ENCODE measurements around the gene PRKAR1B. TPM values are rescaled to one million over a fixed set of nuclear protein-coding genes. Genes with fewer than 3 reads are reported as not detected.

The PRKAR1B gene
- polyA plus RNA-seq, 1 of the 3 experiments (the other 2 are of a cell fraction): 63.7 TPM

GRCh38 chr7:730501-731439 is 3.7 kb upstream of the PRKAR1B start:
- Histone ChIP-seq H4K20me1 (ENCODE audit: insufficient read depth) (no peaks in the 10 kb centered on the region), H3K9me3 (peaks cover 10% of the 10 kb centered on the region; the same call in 1 of the 2 replicates), H3K4me2 (no peak overlapping the region), H3F3A (replicated peaks; ENCODE audit: insufficient read depth) (peaks cover 2% of the 10 kb centered on the region), H3K4me3 (ENCODE audit: low read depth in 2 of 2, low read length in 1 of 2) (no peak overlapping the region), H3K9me2 (no peaks in the 10 kb centered on the region), H2AFZ (ENCODE audit: low read depth) (no peak overlapping the region), H3K36me3 (replicated peaks in 1 of 2; ENCODE audit: control insufficient read depth in 1 of 2, insufficient read depth in 2 of 2, low read length in 1 of 2) (peaks cover 31 to 42% of the 10 kb centered on the region in 2 experiments), H3K4me1 (ENCODE audit: control insufficient read depth in 1 of 2, insufficient read depth in 2 of 2, low read depth in 1 of 2, low read length in 1 of 2) (peaks cover 3 to 19% of the 10 kb centered on the region in 2 experiments; a peak in 3 of 4 replicates), H3K27ac (ENCODE audit: low read depth in 2 of 2, low read length in 1 of 2) (no peak overlapping the region), H3K9ac (no peak overlapping the region), H3K79me2 (ENCODE audit: insufficient read depth) (peaks cover 86% of the 10 kb centered on the region), H3K27me3 (ENCODE audit: insufficient read depth) (no peaks in the 10 kb centered on the region)
- ChIA-PET POLR2A (interaction anchor here (0.7 to 2.5 kb wide), 3 partner anchors 11 to 37 kb away, joined by 3 to 12 read pairs (median 3); no protein-coding TSS in a partner anchor), CTCF (interaction anchor here (1.0 to 1.4 kb wide), 3 partner anchors 399 to 409 kb away, joined by 3 to 6 read pairs (median 4); no protein-coding TSS in a partner anchor)
- WGBS (ENCODE audit: low lambda C conversion rate): 92% methylated on average over 22 of the region's 23 CpGs
- TF ChIP-seq USF1 (IDR thresholded peaks at IDR 0.05; ENCODE audit: borderline replicate concordance, low read depth) (no peak), EZH2phosphoT487 (IDR thresholded peaks at IDR 0.05; ENCODE audit: borderline replicate concordance, low read depth) (no peak), YY1 (IDR thresholded peaks at IDR 0.05; ENCODE audit: low read depth) (no peak), SMC3 (IDR thresholded peaks at IDR 0.05; ENCODE audit: low read depth, low read length) (no peak), RCOR1 (IDR thresholded peaks at IDR 0.05; ENCODE audit: low read length) (no peak), RXRA (IDR thresholded peaks at IDR 0.05; ENCODE audit: borderline replicate concordance, low read depth) (no peak), MEF2A (IDR thresholded peaks at IDR 0.05; ENCODE audit: borderline replicate concordance, low read depth) (no peak), FOSL2 (IDR thresholded peaks at IDR 0.05; ENCODE audit: borderline replicate concordance, low read depth) (no peak), FOXM1 (IDR thresholded peaks at IDR 0.05; ENCODE audit: low read depth) (no peak), USF2 (IDR thresholded peaks at IDR 0.05; ENCODE audit: borderline replicate concordance, low read depth, low read length) (no peak), GABPA (IDR thresholded peaks at IDR 0.05; ENCODE audit: low read depth) (no peak), POLR2AphosphoS5 (IDR thresholded peaks at IDR 0.05; ENCODE audit: low read depth, low read length) (no peak)
- no peak for DNase-seq
